Right lobe of liver (tissue), 4 donors: ENCODE results near the gene TRAF4.

ENCODE experiments used
- CTCF ChIP-seq, 4 donors: fragments of 200-600 bp in 3 of 4; fragments of 450-650 bp in 1 of 4; IDR thresholded peaks; one replicate each; pipeline versions ENCODE4 v1.5.1 to v1.8.0; 2016 to 2022; ENCODE audit warnings: antibody characterized with exemption in 4 of 4, mild to moderate bottlenecking in 2 of 4
- POLR2A ChIP-seq: fragments of 450-650 bp; IDR thresholded peaks from one replicate; pipeline ENCODE4 v1.6.1; 2017; ENCODE audit warnings: antibody characterized with exemption, mild to moderate bottlenecking
- donor health status: DM: no; HTN: no; CAD: no.
- donor health status: DM: no; HTN: no; CAD: no.
- donor health status: DM: no; HTN: yes; CAD: no.

GRCh38 chr17:28714281-28714680 is 29.5 kb upstream of the TRAF4 start:
- no peak for TF ChIP-seq CTCF (IDR thresholded peaks at IDR 0.05)
- TF ChIP-seq POLR2A, result no peak
